Measurements from ENCODE around the gene CD79A.

CD79A gene

GRCh38 chr19:41919948-41920712 lies 43.1 kb downstream of the CD79A start:
- no peak for DNase-seq (ENCODE audit: low spot score)

- no peak for DNase-seq (ENCODE audit: low spot score)
Measured at GRCh38 chr19:41920882-41921576, 44.0 kb downstream of the CD79A start.

GRCh38 chr19:41921577-41922576 lies 44.8 kb downstream of the CD79A start:
- no peak for DNase-seq (ENCODE audit: low spot score)

- no peak for DNase-seq (ENCODE audit: low spot score)
Measured at GRCh38 chr19:41922585-41922984, 45.5 kb downstream of the CD79A start.

GRCh38 chr19:41923045-41923788 lies 46.1 kb downstream of the CD79A start:
- DNase-seq (ENCODE audit: low spot score), result no peak

- DNase-seq (ENCODE audit: low spot score), result no peak
Measured at GRCh38 chr19:41924151-41925145, 47.4 kb downstream of the CD79A start.

- no peak for DNase-seq (ENCODE audit: low spot score)
Measured at GRCh38 chr19:41925208-41926003, 48.3 kb downstream of the CD79A start.

- DNase-seq (ENCODE audit: low spot score), result no peak
Measured at GRCh38 chr19:41926028-41926762, 49.1 kb downstream of the CD79A start.

GRCh38 chr19:41926763-41927496 lies 49.9 kb downstream of the CD79A start:
- no peak for DNase-seq (ENCODE audit: low spot score)

GRCh38 chr19:41927497-41928192 lies 50.6 kb downstream of the CD79A start:
- no peak for DNase-seq (ENCODE audit: low spot score)

GRCh38 chr19:41928221-41928683 lies 51.2 kb downstream of the CD79A start, which contains the start of gene ERFL:
Gene ERFL (minus strand): TSS chr19:41928449. CDS start chr19:41912919, 15,530 bp downstream.
- DNase-seq (ENCODE audit: low spot score), result peak; percentile 43

- DNase-seq (ENCODE audit: low spot score), result no peak
Measured at GRCh38 chr19:41928754-41929535, 51.9 kb downstream of the CD79A start.

- DNase-seq (ENCODE audit: low spot score), result no peak
Measured at GRCh38 chr19:41929536-41930071, 52.5 kb downstream of the CD79A start.

GRCh38 chr19:41930322-41930722 lies 53.2 kb downstream of the CD79A start:
- DNase-seq (ENCODE audit: low spot score), result no peak

All from RKO (cell line).